Ishikawa (cell line): ENCODE results near the gene PELI3.

Experiments
- EP300 ChIP-seq: IDR thresholded peaks from 2 replicates; pipeline ENCODE4 v1.6.1; 2012; ENCODE audit warnings: borderline replicate concordance
- NFIC ChIP-seq: IDR thresholded peaks from 2 replicates; pipeline ENCODE4 v1.6.1; 2012
- YY1 ChIP-seq: IDR thresholded peaks from 2 replicates; pipeline ENCODE4 v1.6.1; 2012; ENCODE audit warnings: low read depth

GRCh38 chr11:66462911-66463310 lies 3.8 kb upstream of the PELI3 start:
- TF ChIP-seq NFIC: no peak
- no peak for TF ChIP-seq EP300
- no peak for TF ChIP-seq YY1
